ENCODE measurements around the gene GM2A. TPM values are rescaled to one million over a fixed set of nuclear protein-coding genes. Genes with fewer than 3 reads are reported as not detected.

Gene GM2A
- total and polyA plus RNA-seq, 2 donors, result 36.6 to 38.4 TPM

DNA sequence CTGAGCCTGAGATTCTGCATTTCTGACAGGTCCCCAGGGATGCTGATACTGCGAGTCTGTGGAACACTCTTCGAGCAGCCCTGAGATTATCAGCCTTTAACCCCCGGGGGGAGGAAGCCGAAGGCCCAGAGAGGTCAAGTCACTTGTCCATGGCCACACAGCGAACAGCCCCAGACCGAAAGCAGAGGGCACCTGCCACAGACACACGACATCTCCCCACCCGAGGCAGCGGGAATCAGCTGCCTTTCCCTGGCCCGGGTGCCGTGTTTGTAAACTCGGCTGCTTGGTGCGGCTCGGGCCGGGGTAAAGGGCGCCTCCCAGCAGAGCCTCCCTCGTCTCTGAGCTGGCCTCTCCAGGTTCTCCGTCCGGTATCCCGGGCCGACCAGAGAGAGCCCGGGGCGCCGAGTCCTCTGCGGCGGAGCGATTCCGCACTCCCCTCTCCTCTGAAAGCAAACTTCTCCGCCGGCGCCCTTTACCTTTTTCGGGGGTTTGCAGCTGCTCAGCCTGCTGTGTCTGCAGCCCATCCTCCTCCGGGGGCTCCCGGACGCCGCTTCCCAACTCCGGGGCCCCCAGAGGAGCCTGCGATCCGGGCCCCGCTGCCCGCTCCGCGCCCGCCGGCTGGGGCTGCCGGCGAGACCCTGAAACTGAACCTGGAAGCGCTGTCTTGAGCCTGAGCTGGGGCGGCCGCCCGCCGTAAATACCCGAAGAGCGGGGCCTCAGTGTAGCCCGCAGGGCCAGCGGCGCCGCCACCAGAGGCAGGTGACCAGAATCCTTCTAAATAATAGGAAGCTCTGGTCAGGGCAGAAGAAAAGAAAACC is 29.3 kb upstream of the GM2A start, which contains the start of gene CCDC69:
TSS of gene CCDC69 (minus strand) at position 646 of the 818 bp plus-strand sequence. CDS start at position 524, 122 bp downstream.
- peaks cover 36 to 53% of the 10 kb centered on the region in 2 donors for H3K4me1 ChIP-seq (ENCODE audit: control insufficient read depth in 2 of 2, insufficient read depth in 2 of 2, low read length in 2 of 2)
- peak within 1 kb of the TSS; percentile 93 to 96 for H3K27ac ChIP-seq (ENCODE audit: low read depth in 1 of 2, low read length in 1 of 2)
- no peaks in the 10 kb centered on the region for H3K9me3 ChIP-seq (ENCODE audit: control insufficient read depth in 2 of 2, insufficient read depth in 1 of 2, low read length in 1 of 2)
- WGBS, result under 1% methylated on average over 58 of the region's 58 CpGs
- no peaks in the 10 kb centered on the region for H3K27me3 ChIP-seq (ENCODE audit: control insufficient read depth in 2 of 2, insufficient read depth in 1 of 2, low read length in 1 of 2)
- H3K4me3 ChIP-seq (ENCODE audit: low read length in 2 of 2), result peak within 1 kb of the TSS; percentile 67 to 82
- H3K36me3 ChIP-seq (ENCODE audit: control insufficient read depth in 2 of 2, insufficient read depth in 2 of 2, low read length in 1 of 2), result peaks cover 22 to 35% of the 10 kb centered on the region in 2 donors
- peak in 3 of 9 donors; percentile 65 to 81 (median 71) for DNase-seq (ENCODE audit: low read depth in 6 of 9, low spot score in 9 of 9)

GRCh38 chr5:151224372-151224771 is 28.6 kb upstream of the GM2A start:
- H3K9me3 ChIP-seq (ENCODE audit: control insufficient read depth in 2 of 2, insufficient read depth in 1 of 2, low read length in 1 of 2), result no peaks in the 10 kb centered on the region
- peaks cover 31 to 45% of the 10 kb centered on the region in 2 donors for H3K4me1 ChIP-seq (ENCODE audit: control insufficient read depth in 2 of 2, insufficient read depth in 2 of 2, low read length in 2 of 2)
- 73% methylated on average over 6 of the region's 6 CpGs for WGBS
- peak overlapping the region; percentile 26 to 93 for H3K27ac ChIP-seq (ENCODE audit: low read depth in 1 of 2, low read length in 1 of 2)
- H3K36me3 ChIP-seq (ENCODE audit: control insufficient read depth in 2 of 2, insufficient read depth in 2 of 2, low read length in 1 of 2), result peaks cover 20 to 29% of the 10 kb centered on the region in 2 donors
- H3K27me3 ChIP-seq (ENCODE audit: control insufficient read depth in 2 of 2, insufficient read depth in 1 of 2, low read length in 1 of 2), result no peaks in the 10 kb centered on the region
- DNase-seq (ENCODE audit: low read depth in 6 of 9, low spot score in 9 of 9), result no peak
- H3K4me3 ChIP-seq (ENCODE audit: low read length in 2 of 2), result peak overlapping the region; percentile 67 to 82

- peaks cover 26 to 40% of the 10 kb centered on the region in 2 donors for H3K4me1 ChIP-seq (ENCODE audit: control insufficient read depth in 2 of 2, insufficient read depth in 2 of 2, low read length in 2 of 2)
- no peak for DNase-seq (ENCODE audit: low read depth in 6 of 9, low spot score in 9 of 9)
- H3K4me3 ChIP-seq (ENCODE audit: low read length in 2 of 2), result no peak overlapping the region
- H3K27me3 ChIP-seq (ENCODE audit: control insufficient read depth in 2 of 2, insufficient read depth in 1 of 2, low read length in 1 of 2), result no peaks in the 10 kb centered on the region
- peaks cover 23 to 25% of the 10 kb centered on the region in 2 donors for H3K36me3 ChIP-seq (ENCODE audit: control insufficient read depth in 2 of 2, insufficient read depth in 2 of 2, low read length in 1 of 2)
- no peaks in the 10 kb centered on the region for H3K9me3 ChIP-seq (ENCODE audit: control insufficient read depth in 2 of 2, insufficient read depth in 1 of 2, low read length in 1 of 2)
- 98% methylated on average over 4 of the region's 4 CpGs for WGBS
- H3K27ac ChIP-seq (ENCODE audit: low read depth in 1 of 2, low read length in 1 of 2), result no peak overlapping the region
Measured at GRCh38 chr5:151225071-151225470, 27.9 kb upstream of the GM2A start.

DNA sequence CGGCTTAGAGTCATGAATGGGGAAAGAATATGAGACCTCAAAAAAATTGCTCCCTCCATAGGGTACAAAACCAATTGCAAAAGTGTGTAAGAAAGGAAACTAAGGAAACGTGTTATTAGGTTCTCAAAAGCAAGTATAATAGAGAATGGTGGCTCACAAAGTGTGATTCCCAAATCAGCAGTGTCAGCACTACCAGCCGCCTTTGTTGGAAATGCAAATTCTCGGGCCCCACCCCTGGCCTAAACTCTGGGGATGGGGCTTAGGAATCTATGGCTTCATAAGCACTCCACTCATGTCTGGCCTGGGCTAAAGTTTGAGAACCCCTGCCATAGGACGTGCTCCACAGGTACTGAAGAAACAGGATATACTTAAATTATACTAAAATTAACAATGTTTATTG is 27.5 kb upstream of the GM2A start:
- Histone ChIP-seq H3K36me3 (ENCODE audit: control insufficient read depth in 2 of 2, insufficient read depth in 2 of 2, low read length in 1 of 2) (peaks cover 19 to 20% of the 10 kb centered on the region in 2 donors), H3K4me3 (ENCODE audit: low read length in 2 of 2) (no peak overlapping the region), H3K27ac (ENCODE audit: low read depth in 1 of 2, low read length in 1 of 2) (no peak overlapping the region), H3K27me3 (ENCODE audit: control insufficient read depth in 2 of 2, insufficient read depth in 1 of 2, low read length in 1 of 2) (no peaks in the 10 kb centered on the region), H3K4me1 (ENCODE audit: control insufficient read depth in 2 of 2, insufficient read depth in 2 of 2, low read length in 2 of 2) (peaks cover 23 to 36% of the 10 kb centered on the region in 2 donors), H3K9me3 (ENCODE audit: control insufficient read depth in 2 of 2, insufficient read depth in 1 of 2, low read length in 1 of 2) (no peaks in the 10 kb centered on the region)
- WGBS, result 85% methylated on average over 5 of the region's 5 CpGs
- DNase-seq (ENCODE audit: low read depth in 6 of 9, low spot score in 9 of 9), result no peak

DNA sequence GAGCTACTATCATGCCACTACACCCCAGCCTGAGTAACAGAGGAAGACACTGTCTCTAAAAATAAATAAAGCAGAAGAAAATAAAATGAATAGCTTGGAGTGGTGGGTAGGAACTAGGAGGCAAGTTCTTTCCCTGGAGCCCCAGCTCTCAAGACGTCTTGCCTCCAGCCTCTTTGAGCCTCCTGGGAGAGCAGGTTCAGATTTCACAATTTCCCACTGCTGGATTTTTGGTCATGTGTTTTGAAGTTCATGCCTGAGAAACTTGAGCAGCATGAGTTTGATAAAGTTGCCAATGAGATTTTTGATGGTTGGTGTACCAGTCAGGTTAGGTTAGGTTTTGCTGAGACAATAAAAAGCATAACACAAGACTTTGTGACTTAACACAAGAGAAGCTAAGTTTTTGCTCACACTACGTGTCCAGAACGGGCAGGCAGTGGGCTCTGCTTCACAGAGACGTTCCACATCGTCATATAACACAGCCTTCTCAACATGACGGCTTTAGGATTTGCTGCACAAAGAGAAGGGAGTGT is 25.0 kb upstream of the GM2A start:
- peaks cover 9 to 11% of the 10 kb centered on the region in 2 donors for H3K4me1 ChIP-seq (ENCODE audit: control insufficient read depth in 2 of 2, insufficient read depth in 2 of 2, low read length in 2 of 2)
- H3K36me3 ChIP-seq (ENCODE audit: control insufficient read depth in 2 of 2, insufficient read depth in 2 of 2, low read length in 1 of 2), result peaks cover 0 to 21% of the 10 kb centered on the region in 2 donors
- no peak overlapping the region for H3K27ac ChIP-seq (ENCODE audit: low read depth in 1 of 2, low read length in 1 of 2)
- H3K4me3 ChIP-seq (ENCODE audit: low read length in 2 of 2), result no peak overlapping the region
- H3K9me3 ChIP-seq (ENCODE audit: control insufficient read depth in 2 of 2, insufficient read depth in 1 of 2, low read length in 1 of 2), result no peaks in the 10 kb centered on the region
- DNase-seq (ENCODE audit: low read depth in 6 of 9, low spot score in 9 of 9), result no peak
- WGBS, result 63% methylated on average over 6 of the region's 6 CpGs
- no peaks in the 10 kb centered on the region for H3K27me3 ChIP-seq (ENCODE audit: control insufficient read depth in 2 of 2, insufficient read depth in 1 of 2, low read length in 1 of 2)

- 96% methylated on average over 2 of the region's 2 CpGs for WGBS
- H3K4me1 ChIP-seq (ENCODE audit: control insufficient read depth in 2 of 2, insufficient read depth in 2 of 2, low read length in 2 of 2), result peaks cover 15 to 17% of the 10 kb centered on the region in 2 donors
Measured at GRCh38 chr5:151228986-151229385, 24.0 kb upstream of the GM2A start.

DNA sequence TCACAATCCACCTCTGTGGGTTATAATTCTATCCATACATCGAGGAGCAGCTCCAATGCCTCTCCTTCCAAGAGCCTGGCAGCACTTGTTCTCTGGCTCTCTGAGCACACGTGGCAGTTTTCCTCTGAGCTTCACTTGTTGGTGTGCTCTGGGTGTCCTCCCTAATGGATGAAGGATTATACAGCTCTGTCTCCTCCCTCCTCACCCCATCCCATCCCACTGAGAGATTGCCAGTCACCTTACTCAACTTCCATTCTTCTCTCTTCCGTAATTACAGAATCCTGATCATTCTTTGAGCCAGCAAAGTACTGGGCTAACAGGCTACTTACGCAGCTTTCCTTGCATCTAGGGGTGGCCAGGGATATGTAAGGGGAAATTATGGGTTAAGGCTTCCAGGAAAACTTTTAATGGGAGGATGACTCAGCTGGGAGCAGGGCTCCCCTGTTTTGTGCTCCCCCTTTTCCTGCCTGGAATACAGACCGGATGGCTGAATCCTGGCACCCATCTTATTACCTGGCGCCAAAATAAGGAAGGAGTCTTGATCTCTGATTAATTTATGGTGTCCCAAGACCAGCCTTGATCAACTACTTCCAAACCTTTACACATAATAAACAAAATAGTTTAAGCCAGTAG is 22.8 kb upstream of the GM2A start:
- no peak for DNase-seq (ENCODE audit: low read depth in 6 of 9, low spot score in 9 of 9)
- H3K27me3 ChIP-seq (ENCODE audit: control insufficient read depth in 2 of 2, insufficient read depth in 1 of 2, low read length in 1 of 2), result no peaks in the 10 kb centered on the region
- H3K27ac ChIP-seq (ENCODE audit: low read depth in 1 of 2, low read length in 1 of 2), result no peak overlapping the region
- no peaks in the 10 kb centered on the region for H3K9me3 ChIP-seq (ENCODE audit: control insufficient read depth in 2 of 2, insufficient read depth in 1 of 2, low read length in 1 of 2)
- peaks cover 0 to 24% of the 10 kb centered on the region in 2 donors for H3K36me3 ChIP-seq (ENCODE audit: control insufficient read depth in 2 of 2, insufficient read depth in 2 of 2, low read length in 1 of 2)
- 95% methylated on average over 6 of the region's 6 CpGs for WGBS
- no peak overlapping the region for H3K4me3 ChIP-seq (ENCODE audit: low read length in 2 of 2)
- peaks cover 13 to 18% of the 10 kb centered on the region in 2 donors for H3K4me1 ChIP-seq (ENCODE audit: control insufficient read depth in 2 of 2, insufficient read depth in 2 of 2, low read length in 2 of 2)

More at GRCh38 chr5:151228986-151229385, 24.0 kb upstream of the GM2A start:
- no peak for DNase-seq (ENCODE audit: low read depth in 6 of 9, low spot score in 9 of 9)
- Histone ChIP-seq H3K9me3 (ENCODE audit: control insufficient read depth in 2 of 2, insufficient read depth in 1 of 2, low read length in 1 of 2) (no peaks in the 10 kb centered on the region), H3K27ac (ENCODE audit: low read depth in 1 of 2, low read length in 1 of 2) (no peak overlapping the region), H3K4me3 (ENCODE audit: low read length in 2 of 2) (no peak overlapping the region), H3K36me3 (ENCODE audit: control insufficient read depth in 2 of 2, insufficient read depth in 2 of 2, low read length in 1 of 2) (peaks cover 0 to 21% of the 10 kb centered on the region in 2 donors), H3K27me3 (ENCODE audit: control insufficient read depth in 2 of 2, insufficient read depth in 1 of 2, low read length in 1 of 2) (no peaks in the 10 kb centered on the region)

GRCh38 chr5:151231359-151231758 is 21.6 kb upstream of the GM2A start:
- no peak for DNase-seq (ENCODE audit: low read depth in 6 of 9, low spot score in 9 of 9)
- peaks cover 13 to 19% of the 10 kb centered on the region in 2 donors for H3K4me1 ChIP-seq (ENCODE audit: control insufficient read depth in 2 of 2, insufficient read depth in 2 of 2, low read length in 2 of 2)

GRCh38 chr5:151233616-151234085 is 19.3 kb upstream of the GM2A start:
- H3K4me1 ChIP-seq (ENCODE audit: control insufficient read depth in 2 of 2, insufficient read depth in 2 of 2, low read length in 2 of 2), result peaks cover 16 to 28% of the 10 kb centered on the region in 2 donors

More at GRCh38 chr5:151231359-151231758, 21.6 kb upstream of the GM2A start:
- Histone ChIP-seq H3K27ac (ENCODE audit: low read depth in 1 of 2, low read length in 1 of 2) (no peak overlapping the region), H3K9me3 (ENCODE audit: control insufficient read depth in 2 of 2, insufficient read depth in 1 of 2, low read length in 1 of 2) (no peaks in the 10 kb centered on the region), H3K4me3 (ENCODE audit: low read length in 2 of 2) (no peak overlapping the region), H3K36me3 (ENCODE audit: control insufficient read depth in 2 of 2, insufficient read depth in 2 of 2, low read length in 1 of 2) (peaks cover 0 to 24% of the 10 kb centered on the region in 2 donors), H3K27me3 (ENCODE audit: control insufficient read depth in 2 of 2, insufficient read depth in 1 of 2, low read length in 1 of 2) (no peaks in the 10 kb centered on the region)

More at GRCh38 chr5:151233616-151234085, 19.3 kb upstream of the GM2A start:
- Histone ChIP-seq H3K4me3 (ENCODE audit: low read length in 2 of 2) (no peak overlapping the region), H3K27ac (ENCODE audit: low read depth in 1 of 2, low read length in 1 of 2) (no peak overlapping the region), H3K9me3 (ENCODE audit: control insufficient read depth in 2 of 2, insufficient read depth in 1 of 2, low read length in 1 of 2) (no peaks in the 10 kb centered on the region), H3K36me3 (ENCODE audit: control insufficient read depth in 2 of 2, insufficient read depth in 2 of 2, low read length in 1 of 2) (peaks cover 0 to 24% of the 10 kb centered on the region in 2 donors), H3K27me3 (ENCODE audit: control insufficient read depth in 2 of 2, insufficient read depth in 1 of 2, low read length in 1 of 2) (no peaks in the 10 kb centered on the region)
- no peak for DNase-seq (ENCODE audit: low read depth in 6 of 9, low spot score in 9 of 9)
- WGBS, result 97% methylated on average over 8 of the region's 8 CpGs
